Left ventricle myocardium inferior (tissue), 1 donor: Measurements from ENCODE around the gene NME3. TPM values are rescaled to one million over a fixed set of nuclear protein-coding genes. Genes with fewer than 3 reads are reported as not detected.

Source experiments
- DNase-seq: peaks from one replicate; pipeline ENCODE4 v3.0.0-alpha.2; 2020
- H3K27ac ChIP-seq: fragments of 200-600 bp; replicated peaks from 2 replicates; pipeline ENCODE4 v1.8.0; 2021
- H3K27me3 ChIP-seq: fragments of 200-600 bp; 2 replicates; pipeline ENCODE4 v1.8.0; 2021; ENCODE audit warnings: low read depth
- H3K36me3 ChIP-seq: fragments of 200-600 bp; 2 replicates; pipeline ENCODE4 v1.8.0; 2021
- H3K4me1 ChIP-seq: fragments of 200-600 bp; 2 replicates; pipeline ENCODE4 v1.8.0; 2021
- H3K4me3 ChIP-seq: fragments of 200-600 bp; 2 replicates; pipeline ENCODE4 v1.8.0; 2021; ENCODE audit warnings: mild to moderate bottlenecking, moderate library complexity
- H3K9me3 ChIP-seq: fragments of 200-600 bp; replicated peaks from 2 replicates; pipeline ENCODE4 v1.8.0; 2021
- intact Hi-C: fragments of 100-400 bp; cut with micrococcal nuclease; formaldehyde crosslinking; loops from one replicate; pipeline ENCODE4 v1.11.0; 2022
- total RNA-seq: library from RNA; stranded (reverse); fragmentation: NEBNext Ultra II Directional; extraction: Animal tissue kit (Norgen Biotek cat#: 25700); gene quantifications from one replicate; pipeline ENCODE4 v1.2.1, GENCODE V29; 2021
- TF ChIP-seq, protein P1 (sequence below): fragments of 200-600 bp; IDR thresholded peaks from 2 replicates; pipeline ENCODE4 v1.8.0; 2021; ENCODE audit warnings: antibody characterized with exemption, mild to moderate bottlenecking, borderline replicate concordance
- donor health status: DM: no; HTN: yes; CAD: no; lungs with severe emphysema.

The NME3 gene
- total RNA-seq, 1 donor from 2014 or later: 37.0 TPM

DNA sequence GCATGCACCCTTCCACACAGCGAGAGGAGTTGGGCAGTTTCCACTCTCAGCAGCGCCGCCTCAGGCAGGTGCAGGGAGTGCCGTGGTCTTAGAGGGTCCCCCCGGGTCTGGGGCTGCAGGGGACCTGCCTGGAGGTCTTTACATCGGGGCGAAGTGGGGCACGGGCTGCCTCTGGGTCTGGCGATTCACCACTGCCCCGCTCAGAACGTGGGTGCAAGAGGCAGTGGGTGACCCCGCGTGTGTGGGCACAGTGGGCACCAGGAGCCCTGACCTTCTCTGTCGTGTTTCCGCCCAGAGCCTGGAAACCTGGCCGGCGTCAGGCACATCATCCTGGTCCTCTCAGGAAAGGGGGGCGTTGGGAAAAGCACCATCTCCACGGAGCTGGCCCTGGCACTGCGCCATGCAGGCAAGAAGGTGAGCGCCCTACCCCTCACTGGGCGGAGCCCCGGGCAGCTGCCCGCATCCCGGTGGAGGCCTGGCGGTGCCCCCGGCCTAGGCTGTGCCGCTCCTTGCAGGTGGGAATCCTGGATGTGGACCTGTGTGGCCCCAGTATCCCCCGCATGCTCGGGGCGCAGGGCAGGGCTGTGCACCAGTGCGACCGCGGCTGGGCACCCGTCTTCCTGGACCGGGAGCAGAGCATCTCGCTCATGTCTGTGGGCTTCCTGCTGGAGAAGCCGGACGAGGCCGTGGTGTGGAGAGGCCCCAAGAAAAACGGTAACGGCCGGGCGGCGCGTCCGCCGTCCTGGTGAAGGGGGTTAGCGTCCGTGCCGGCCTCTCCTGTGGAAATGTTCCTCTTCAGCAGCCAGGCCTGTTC, 15.1 kb upstream of the NME3 start:
- TF ChIP-seq, protein P1, sequence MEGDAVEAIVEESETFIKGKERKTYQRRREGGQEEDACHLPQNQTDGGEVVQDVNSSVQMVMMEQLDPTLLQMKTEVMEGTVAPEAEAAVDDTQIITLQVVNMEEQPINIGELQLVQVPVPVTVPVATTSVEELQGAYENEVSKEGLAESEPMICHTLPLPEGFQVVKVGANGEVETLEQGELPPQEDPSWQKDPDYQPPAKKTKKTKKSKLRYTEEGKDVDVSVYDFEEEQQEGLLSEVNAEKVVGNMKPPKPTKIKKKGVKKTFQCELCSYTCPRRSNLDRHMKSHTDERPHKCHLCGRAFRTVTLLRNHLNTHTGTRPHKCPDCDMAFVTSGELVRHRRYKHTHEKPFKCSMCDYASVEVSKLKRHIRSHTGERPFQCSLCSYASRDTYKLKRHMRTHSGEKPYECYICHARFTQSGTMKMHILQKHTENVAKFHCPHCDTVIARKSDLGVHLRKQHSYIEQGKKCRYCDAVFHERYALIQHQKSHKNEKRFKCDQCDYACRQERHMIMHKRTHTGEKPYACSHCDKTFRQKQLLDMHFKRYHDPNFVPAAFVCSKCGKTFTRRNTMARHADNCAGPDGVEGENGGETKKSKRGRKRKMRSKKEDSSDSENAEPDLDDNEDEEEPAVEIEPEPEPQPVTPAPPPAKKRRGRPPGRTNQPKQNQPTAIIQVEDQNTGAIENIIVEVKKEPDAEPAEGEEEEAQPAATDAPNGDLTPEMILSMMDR: no peak
- H3K9me3 ChIP-seq: no peaks in the 10 kb centered on the region
- H3K4me3 ChIP-seq: no peak overlapping the region
- H3K4me1 ChIP-seq: peaks cover 43% of the 10 kb centered on the region
- peaks cover 38% of the 10 kb centered on the region for H3K36me3 ChIP-seq
- intact Hi-C loops: no loop called here
- DNase-seq: peak; percentile 13
- H3K27ac ChIP-seq: no peak overlapping the region
- H3K27me3 ChIP-seq: no peaks in the 10 kb centered on the region

GRCh38 chr16:1785846-1786170, 14.5 kb upstream of the NME3 start:
- peak; percentile 8 for DNase-seq
- Histone ChIP-seq H3K9me3 (no peaks in the 10 kb centered on the region), H3K4me3 (no peak overlapping the region), H3K36me3 (peaks cover 40% of the 10 kb centered on the region), H3K27ac (no peak overlapping the region), H3K27me3 (no peaks in the 10 kb centered on the region), H3K4me1 (peaks cover 50% of the 10 kb centered on the region)
- intact Hi-C loops: no loop called here
- TF ChIP-seq, protein P1: no peak

- Histone ChIP-seq H3K4me1 (peaks cover 56% of the 10 kb centered on the region), H3K27me3 (no peaks in the 10 kb centered on the region), H3K27ac (no peak overlapping the region), H3K9me3 (no peaks in the 10 kb centered on the region), H3K4me3 (no peak overlapping the region), H3K36me3 (peaks cover 46% of the 10 kb centered on the region)
- intact Hi-C loops: no loop called here
- peak; percentile 12 for DNase-seq
- TF ChIP-seq, protein P1: no peak
Measured at GRCh38 chr16:1784977-1785845, 13.9 kb upstream of the NME3 start.

DNA sequence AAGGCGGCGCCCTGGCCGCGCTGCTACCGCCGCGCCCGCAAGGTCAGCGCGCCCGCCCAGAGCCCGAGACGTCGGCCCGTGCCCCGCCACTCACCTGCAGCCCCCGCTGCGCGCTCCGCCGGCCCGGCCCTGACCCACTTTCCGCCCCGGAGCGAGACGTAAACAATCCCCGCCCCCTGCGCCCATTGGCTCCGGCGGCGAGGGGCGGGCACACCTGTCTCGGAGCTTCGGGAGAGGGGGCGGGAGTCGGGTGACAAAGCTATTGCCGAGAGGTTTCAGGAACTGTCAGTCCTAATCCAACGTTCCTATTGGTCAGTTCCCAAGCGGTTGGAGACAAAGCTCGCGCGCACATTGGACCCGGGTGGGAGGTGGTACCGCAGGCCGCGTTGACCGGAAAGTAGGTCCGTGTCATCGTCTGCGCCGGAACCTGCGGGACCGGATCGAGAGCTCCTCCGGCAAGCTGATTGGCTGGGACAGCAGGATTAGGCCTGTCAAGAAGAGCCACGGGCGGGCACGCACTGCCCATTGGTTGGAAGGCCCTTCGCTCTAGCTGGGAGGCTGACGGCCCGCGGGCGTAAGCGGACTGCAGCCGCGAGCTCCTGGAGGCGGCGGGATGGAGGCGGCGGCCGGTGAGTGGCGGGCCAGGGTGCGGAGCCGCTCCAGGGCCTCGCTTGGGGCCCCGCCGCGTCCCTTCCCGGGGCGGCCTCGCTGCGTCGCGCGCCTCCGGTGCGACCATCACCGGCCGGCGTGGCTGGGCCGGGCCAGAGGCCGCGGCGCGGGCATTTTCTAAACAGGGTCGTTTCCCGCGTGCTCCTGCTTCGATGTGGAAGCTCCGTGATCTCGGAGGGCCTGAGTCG, 11.3 kb upstream of the NME3 start, which contains the start of the genes NUBP2 and SPSB3:
TSS of gene NUBP2 (plus strand) at position 553 of the 857 bp plus-strand sequence. CDS start at position 614, 61 bp downstream.
TSS of gene SPSB3 (minus strand) at position 164 of the 857 bp plus-strand sequence. CDS start 1,088 bp downstream, outside the sequence.
- intact Hi-C loops: no loop called here
- H3K9me3 ChIP-seq: no peaks in the 10 kb centered on the region
- H3K36me3 ChIP-seq: peaks cover 49% of the 10 kb centered on the region
- H3K4me3 ChIP-seq: peak within 1 kb of the TSS; percentile 96
- H3K27ac ChIP-seq: peak within 1 kb of the TSS; percentile 91
- TF ChIP-seq, protein P1: no peak
- peaks cover 66% of the 10 kb centered on the region for H3K4me1 ChIP-seq
- DNase-seq: peak; percentile 100
- H3K27me3 ChIP-seq: no peaks in the 10 kb centered on the region
